HG02884 (cell line): Measurements from ENCODE around the gene HDAC5.
"Not testable (repeated sequence)": the region's sequence is repeated elsewhere in the genome, so short reads cannot be mapped to it uniquely, and the experiment has no call there.

Experiments used
- ATAC-seq: cut with Tn5 transposase; IDR thresholded peaks from one replicate; pipeline ENCODE4 v1.9.1; 2021; ENCODE audit warnings: mild to moderate bottlenecking, moderate library complexity; ENCODE audit not compliant: unreplicated experiment

Gene HDAC5

DNA sequence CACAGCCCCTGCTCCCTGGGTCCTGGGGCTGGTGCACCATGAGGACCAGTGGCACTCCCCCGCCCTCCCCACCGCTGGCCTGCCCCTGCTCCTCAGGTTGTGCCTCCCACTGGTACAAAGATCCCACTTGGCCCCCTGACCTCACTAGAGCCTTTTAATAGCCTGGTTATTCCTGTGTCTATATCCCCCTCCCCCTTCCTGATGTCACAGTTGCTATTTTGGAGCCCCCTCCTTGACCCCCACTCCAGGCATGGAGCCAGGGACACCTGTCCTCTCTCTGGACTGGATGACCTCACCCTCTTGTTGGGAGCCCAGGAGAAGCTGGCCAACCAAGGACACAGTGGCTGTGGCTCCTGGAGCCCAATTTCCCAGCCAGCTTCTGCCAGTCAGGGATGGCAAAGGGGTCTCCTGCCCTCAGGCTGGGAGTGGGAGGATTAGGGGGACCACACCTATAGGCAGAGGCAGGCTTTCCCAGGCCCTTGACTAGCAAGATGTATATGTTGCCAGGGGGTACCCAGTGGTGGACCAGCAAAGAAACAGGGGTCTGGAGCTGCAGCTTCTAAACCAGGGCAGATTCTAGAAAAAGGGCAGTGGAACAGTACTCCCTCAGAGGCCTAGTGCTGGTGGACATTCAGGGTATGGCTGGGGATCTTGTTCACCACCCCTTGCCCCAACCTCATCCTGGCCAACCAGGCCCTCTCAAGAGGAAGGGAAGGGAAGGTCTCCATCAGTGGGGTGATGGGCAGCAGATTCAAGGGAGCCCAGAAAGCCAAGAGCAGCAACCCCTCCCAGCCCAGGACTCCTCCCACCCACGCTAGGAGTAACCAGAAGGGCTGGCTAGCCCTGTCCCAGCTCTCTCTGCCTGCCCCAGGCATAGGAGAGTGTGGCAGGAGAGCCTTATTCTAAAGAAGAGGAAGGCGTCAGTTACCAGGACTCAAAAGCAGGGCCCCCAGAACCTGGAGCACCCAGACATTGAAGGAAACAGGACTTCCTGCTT lies 10.9 kb downstream of the HDAC5 start:
- no peak for ATAC-seq

DNA sequence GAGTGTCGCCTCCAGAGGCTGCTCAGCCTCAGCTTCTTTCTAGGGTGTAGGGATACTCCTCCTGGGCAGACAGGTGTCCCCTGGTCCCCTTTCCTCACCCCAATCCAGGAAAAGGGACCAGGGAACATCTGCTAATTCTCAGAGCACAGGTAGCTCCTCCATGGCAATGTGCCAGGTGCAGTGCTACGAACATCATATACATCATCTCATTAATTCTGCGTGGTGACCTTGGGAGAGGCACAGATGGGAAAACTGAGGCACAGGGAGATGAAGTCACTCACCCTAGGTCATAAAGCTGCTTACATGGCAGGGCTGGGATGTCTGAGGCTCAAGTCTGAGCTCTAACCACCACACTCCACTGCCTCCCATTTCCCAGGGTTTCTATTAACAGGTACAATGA lies 11.7 kb downstream of the HDAC5 start:
- no peak for ATAC-seq

DNA sequence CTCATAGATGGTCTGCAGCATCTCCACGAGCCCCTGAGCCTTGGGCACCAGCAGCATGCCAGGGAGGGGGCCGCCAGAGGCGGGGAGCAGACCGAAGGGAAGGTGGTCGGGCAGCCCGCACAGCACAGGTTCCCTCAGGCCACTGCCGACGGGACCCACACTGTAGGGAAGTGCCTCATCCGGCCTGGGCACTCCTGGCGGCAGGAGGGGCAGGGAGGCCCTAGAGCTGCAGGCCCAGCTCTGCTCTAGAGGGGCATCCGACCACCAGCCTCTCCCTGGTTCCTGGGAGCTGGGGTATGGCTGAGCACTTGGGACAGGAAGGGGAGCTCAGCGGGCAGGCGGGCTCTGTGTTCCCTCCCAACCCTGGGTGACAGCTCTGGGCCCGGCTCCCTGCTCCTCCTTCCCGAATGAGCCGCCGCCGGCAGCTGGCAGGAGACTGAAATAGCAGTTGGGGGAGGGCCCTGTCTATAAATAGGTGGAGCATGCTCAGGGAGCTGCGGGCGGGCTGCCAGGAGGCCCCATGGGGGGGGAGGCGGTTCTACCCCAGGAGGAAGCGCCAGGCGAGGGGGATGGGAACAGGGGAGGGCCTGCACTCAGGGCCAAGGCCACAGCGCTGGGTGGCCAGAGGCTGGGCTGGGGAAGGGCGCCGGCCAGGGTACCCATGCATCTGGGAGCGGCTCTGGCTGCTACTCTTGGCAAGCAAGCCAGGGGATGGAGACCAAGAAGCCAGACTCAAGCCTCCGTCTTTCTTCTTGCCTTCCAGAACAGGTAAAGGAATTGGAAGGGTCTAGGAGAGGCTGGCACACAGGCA lies 12.4 kb downstream of the HDAC5 start:
- no peak for ATAC-seq

DNA sequence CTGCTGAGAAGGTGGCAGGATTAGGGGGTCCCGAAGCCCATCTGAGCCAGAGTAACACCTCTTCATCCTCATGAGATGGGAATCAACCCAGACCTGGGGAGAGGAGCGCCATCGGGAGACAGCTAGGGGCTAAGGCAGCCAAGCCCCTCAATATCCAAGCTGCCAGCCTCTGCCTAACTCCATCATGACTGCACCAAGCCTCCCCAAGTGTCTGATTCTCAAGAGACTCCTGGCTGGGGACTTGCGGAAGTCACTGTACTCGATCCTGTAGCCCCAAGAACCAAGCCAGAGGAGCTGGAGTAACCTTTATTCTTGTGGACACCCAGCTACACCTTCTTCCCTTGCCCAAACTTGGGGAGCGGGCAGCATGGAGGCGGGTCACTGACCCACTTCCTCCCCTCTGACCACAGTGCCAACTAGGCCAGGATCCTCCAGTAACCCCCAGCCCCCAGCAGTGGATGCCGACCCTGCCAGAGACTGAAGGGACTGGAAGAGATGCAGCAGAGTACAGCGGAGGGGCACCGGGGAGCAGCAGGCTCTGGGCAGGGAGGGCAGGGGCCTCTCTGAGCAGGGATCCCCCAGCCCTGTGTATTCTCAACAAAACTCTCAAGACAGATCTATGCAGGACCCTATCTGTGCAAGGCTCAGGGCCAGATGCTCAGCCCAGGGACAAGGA lies 13.3 kb downstream of the HDAC5 start:
- ATAC-seq, result no peak

DNA sequence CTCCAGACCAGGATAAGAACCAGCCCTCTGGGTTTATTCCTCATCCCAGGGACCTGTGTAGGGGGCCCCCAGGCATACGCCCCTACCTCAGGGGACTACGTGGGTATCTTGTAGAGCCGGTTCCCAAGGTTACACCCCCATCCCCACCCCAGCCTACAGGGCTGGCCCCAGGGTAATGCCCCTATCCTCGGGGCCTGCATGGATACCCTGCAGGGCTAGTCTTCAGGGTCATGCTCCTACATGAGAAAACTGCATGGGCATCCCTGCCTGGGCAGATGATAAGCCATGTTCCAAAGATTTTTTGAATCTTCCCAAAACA lies 14.2 kb downstream of the HDAC5 start:
- ATAC-seq, result no peak

DNA sequence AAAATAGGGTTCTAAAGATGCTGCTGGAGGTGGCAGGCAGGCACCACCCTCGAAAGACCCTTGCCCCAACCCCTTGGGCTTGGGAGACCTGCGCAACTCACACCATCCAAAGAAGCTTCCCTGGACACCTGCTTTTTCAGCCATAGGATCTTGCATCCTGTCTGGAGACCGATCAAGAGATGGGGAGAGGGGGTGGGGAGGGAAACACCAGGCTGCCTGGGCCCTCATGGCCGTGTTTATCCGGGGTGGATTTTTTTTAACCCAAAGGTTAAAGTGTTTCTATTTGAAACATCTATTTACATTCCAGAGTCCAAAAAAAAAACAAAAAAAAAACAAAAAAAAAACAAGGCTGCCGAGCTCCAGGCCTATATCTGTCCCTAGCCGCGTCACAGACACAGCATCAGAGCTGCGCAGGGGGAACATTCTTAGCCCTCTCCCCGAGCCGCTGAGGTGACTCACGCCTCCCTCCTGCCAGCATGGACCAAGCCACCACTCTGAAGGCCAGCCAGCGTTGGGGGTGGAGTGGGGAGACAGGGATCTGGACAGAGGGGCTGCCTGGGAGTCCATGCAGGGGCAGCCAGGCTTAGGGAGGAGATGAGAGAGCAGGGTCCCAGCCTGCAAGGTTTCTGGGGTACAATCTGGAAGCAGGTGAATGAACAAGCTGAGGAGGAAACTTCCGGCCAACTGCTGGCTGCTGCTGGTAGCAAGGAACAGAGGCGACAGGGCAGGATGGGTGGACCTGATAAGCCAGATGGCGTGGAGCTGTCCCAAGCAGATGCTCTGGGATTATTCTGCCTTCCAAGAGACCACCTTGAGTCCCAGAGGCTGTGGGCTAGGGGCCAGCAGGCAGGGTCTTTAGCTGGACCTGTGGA lies 14.8 kb downstream of the HDAC5 start:
- no peak for ATAC-seq

DNA sequence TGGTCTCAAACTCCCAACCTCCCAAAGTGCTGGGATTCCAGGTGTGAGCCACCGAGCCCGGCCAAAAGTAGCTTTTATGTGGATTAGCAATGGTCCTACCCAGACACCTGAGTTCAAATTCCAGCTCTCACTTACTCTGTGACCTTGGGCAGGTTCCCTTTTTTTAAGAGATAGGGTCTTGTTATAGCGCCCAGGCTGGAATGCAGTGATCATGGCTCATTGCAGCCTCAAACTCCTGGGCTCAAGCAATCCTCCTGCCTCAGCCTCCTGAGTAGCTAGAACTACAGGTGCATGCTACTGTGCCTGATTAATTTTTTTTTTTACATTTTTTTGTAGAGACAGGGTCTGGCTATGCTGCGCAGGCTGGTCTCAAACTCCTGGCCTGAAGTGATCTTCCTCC lies 16.6 kb downstream of the HDAC5 start:
- ATAC-seq, result no peak

DNA sequence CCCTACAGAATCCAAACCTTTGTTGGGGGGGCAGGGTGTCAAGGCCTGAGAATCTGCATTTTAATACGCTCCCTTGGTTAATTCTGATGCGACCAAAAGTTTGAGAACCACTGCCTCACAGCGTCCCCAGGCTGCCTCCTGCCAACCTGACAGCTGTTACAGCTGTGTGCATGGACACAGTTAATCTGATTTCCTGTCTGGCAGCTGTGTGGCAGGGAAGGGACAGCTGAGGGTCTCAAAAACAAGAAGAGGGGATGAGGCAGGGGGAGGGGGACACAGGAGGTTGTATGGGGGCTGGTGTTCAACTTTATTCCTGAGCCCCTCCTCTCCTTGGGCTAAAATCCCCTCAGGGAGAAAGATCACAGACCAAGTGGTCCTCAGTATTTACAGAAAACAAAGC lies 17.5 kb downstream of the HDAC5 start:
- no peak for ATAC-seq

DNA sequence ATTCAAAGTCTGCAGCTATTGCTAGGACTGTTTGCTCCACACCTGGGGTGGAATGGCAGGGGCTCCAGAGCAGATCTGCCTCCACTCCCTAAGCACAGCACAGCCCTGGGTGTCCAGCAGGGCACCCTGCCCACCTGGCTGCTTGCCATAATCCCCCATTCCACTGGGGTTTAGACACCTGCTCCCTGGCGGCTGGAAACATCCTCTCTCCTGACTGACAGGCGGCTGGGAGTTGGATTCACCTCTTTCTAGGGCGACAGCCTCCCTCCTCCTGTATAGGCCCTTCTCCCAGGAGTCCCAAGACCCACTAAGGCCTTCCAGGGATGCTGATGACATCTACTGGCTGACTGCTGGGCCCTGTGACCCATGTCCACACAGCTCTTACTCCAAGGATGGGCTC lies 18.0 kb downstream of the HDAC5 start:
- ATAC-seq, result no peak

DNA sequence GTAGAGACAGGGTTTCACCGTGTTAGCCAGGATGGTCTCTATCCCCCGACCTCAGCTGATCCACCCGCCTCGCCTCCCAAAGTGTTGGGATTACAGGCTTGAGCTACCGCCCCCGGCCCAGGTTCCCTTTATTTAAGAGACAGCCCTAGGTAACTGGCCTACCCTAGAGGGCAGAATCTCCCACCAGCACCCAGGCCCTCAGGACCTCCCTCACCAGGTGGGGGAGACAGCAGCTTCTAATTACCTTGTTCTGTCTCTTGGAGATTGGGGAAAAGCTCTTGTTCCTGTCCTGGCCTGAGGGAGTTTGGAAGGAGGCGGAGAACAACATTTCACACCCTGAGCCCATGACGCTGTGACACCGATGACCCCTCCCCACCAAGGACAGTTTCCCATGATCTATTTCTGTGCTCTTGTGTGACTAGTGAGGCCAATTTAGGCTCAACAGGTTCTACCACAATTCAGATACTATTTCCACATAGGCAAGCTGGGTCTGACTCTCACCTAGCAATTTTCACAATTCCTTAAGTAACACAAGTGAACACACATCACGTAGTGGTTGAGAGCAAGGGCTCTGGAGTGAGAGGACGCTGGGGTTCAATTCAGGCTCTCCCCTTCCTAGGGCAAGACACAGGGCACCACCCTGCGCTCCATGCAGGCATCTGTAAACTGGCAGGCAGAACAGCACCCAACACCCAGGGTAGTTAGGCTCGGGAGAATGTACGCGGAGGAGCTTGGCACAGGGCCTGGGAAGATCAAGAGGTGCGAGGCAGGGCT lies 20.4 kb downstream of the HDAC5 start:
- ATAC-seq, result no peak

DNA sequence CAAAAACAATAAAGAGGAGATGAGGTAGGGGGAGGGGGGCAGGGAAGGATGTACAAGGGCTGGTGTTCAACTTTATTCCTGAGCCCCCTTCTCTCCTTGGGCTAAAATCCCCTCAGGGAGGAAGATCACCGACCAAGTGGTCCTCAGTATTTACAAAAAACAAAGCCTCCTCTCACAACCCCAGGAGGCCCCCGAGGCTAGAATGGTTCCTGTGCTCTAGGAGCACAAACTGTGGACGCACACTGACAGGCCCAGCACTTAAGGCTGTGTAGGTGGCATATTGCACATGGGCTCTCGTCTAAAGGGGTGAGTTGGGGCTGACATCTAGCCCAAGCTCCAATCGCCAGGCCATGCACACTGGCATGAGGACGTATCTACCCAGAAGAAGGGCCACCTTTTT lies 21.6 kb downstream of the HDAC5 start:
- not testable (repeated sequence) for ATAC-seq

DNA sequence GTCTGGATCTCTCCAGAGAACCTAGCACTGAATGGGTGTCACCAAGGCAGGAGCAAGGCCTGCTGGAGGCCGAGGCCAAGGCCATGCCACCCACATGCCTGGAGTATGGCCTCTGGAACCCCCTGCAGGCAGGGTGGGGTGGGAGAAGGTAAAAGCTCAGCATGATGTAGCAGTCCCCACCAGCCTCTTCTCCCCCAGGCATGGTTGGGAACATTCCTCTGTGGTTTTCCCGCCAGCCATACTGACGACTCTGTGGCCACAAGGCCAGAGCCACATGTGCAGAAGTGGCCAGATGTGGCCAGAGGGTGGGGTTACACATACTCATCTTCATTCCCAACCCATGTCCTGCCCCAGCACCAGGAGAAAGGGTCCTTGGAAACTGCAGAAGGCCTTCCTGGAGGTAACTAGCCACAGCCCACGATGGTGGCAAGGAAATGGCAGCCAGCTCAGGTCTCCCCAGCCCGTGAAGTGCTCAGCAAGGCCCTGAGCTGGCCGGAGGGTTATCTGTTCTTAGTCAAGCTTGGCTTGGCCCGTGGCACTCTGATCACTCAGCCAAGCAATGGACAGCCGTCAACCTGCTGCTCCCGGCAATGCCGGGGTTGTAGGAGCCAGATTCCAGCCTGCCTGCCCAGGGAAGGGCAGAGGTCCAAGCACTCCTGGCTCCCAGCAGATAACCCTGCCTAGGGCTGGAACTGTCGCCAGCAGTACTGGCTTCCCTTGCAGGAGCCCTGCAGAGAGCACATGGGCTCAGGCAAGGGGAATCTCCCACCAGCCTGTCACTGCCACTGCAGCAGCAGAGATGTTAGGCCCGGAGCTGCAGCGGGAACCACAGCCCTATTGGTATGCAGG lies 26.1 kb downstream of the HDAC5 start:
- ATAC-seq, result no peak

DNA sequence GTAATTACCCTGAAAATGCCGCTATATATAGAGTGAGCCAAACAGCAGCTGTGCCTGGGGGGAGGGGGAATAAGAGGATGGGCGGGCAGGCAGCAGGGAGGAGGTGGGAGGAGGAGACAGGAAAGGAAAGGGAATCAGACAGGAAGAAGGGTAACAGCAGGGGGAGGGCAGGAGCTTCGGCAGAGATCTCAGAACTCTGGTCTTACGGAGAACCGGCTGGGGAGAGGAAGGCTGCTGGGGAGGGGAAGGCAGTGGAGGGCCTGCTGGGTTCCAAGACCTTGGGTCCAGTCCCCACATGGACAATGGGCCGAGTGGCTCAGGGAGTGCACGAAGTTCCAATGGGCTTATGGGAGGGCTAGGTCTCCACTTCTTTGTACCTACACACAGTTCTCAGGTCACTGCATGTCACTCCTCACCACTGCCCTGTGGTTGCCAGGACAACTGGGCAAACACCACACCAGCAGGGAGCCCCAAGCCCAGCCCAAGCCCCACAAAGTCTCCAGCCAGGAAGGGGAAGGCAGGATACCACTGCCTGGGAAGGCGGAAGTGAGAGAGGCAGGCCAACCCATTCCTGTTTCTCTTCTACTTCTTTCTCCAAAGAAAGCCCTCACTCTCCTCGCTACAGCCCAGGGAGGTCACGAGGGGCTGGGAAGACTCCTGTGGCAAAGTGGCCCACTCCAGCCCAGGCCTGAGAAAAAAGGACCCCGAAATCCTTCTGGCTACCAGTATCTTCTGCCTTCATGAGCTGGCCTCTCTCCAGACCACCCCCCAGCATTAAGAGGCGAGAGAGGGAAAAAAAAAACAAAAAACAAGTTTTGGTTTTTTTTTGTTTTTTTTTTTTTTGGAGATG lies 27.6 kb downstream of the HDAC5 start:
- no peak for ATAC-seq

DNA sequence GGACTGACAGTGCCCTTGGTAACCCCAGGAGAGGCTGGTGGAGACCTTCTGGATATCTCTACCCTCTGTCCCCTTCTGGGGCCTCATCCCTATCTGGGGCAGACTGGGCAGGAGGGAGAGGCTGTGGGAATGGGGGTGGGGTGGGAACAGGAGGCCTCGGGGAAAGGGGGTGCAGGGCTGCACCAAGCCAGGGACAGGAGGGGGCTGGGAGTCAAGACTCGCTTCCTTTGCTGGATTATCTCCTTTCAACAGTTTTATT lies 28.1 kb downstream of the HDAC5 start:
- no peak for ATAC-seq

DNA sequence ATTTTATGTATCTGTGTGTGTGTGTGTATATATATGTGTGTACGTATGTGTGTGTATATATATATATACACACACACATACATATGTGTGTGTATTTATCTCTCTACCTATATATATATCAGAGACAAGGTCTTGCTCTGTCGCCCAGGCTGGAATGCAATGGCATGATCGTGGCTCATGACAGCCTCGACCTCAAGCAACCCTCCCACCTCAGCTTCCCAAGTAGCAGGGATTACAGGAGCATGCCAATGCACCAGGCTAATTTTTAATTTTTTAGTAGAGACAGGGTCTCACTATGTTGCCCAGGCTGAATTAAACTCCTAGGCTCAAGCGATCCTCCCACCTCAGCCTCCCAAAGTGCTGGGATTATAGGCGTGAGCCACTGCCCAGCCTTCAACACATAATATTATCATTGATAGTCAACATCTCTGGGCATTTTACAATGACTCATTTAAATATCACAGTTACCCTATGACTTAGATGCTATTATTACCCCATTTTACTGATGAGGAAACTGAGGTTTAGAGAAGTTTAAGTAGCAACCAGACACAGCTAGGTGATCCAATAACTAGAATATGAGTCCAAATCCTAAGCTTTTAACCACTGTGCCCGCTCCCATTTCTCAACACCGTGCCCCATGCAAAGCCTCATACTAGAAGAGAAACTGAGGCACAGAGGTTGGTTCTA lies 28.6 kb downstream of the HDAC5 start:
- ATAC-seq, result no peak

DNA sequence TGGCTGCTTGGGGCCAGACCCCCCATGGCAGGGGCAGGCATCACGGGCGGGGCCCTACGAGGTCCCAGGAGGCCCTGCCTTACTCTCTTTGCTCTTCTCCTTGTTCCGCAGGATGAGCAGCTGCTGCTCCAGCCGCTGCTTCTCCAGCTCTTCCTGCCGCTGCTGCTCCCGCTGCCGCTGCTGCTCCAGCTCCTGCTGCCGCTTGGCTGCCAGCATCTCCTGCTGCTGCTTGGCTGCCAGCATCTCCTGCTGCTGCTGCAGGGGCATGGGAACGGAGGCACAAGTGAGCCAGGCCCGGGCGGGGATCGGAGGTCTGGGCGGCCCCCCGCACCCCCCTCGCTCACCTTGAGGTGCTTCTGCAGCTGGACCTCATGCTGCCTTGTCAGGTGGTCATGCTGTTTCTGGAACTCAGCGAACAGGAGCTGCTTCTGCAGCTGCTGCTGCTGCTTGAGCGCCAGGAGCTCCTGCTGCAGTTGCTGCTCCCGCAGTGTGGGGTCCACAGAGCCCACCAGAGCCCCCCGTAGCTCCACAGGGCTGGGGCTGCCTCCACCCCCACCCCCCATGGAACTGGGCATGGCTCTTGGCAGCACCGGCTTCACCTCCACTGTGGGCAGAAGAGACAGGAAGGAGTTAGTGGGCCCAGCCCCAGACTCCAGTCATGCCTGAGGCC lies 30.1 kb downstream of the HDAC5 start:
- no peak for ATAC-seq

DNA sequence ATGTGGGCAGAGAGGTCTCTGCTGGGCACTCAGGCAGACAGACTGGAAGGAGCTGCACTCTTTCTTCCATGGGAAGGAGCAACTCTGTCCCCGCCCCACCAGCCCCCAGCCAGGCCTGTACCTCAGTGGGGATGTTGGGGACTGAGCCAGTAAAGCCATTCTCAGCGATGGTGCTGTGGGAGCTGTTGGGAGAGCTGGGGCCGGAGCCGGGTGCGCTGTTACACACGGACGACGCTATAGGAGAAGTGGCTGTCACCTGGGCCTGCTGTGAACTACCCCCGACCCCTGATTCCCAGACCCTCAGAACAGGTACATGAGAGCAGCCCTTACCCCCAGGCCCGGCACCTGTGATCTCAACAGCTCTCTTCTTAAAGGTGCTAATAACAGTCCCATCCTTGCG lies 31.4 kb downstream of the HDAC5 start:
- ATAC-seq, result no peak
